HUDEP-2 (cell line): ENCODE data around the gene SMARCA1.
A peak's percentile ranks its signal among the peaks of the same experiment; 100 is the strongest.

Experiments used
- DNase-seq, 76 experiments: peaks; one replicate each; lab custom pipeline; 2025; ENCODE audit not compliant: unreplicated experiment in 76 of 76; lab: John Stamatoyannopoulos, UW

The SMARCA1 gene

DNA sequence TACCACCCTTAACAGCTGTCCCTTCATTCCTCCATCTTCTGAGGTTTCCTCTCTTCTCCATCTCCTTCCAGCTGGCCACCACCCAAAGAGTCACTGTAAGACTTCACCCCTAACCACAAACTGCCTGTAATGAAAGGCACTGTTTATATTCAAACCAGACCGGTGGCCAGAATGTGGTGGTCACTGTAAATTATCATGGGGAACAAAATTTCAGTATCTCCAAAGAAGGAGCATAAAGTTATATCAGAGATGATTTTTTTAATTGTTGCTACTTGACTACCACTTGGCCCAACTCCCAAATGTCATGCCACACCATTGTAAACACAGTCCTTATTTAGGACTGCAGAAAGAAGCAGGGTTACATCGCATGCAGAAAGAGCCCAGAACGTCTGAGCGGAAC is 44.8 kb downstream of the SMARCA1 start:
- no peak for DNase-seq

GRCh38 chrX:129472116-129472515 is 51.2 kb downstream of the SMARCA1 start:
- no peak for DNase-seq

- no peak for DNase-seq
Measured at GRCh38 chrX:129462707-129463106, 60.6 kb downstream of the SMARCA1 start.

GRCh38 chrX:129461801-129462456 is 61.4 kb downstream of the SMARCA1 start:
- no peak for DNase-seq

DNA sequence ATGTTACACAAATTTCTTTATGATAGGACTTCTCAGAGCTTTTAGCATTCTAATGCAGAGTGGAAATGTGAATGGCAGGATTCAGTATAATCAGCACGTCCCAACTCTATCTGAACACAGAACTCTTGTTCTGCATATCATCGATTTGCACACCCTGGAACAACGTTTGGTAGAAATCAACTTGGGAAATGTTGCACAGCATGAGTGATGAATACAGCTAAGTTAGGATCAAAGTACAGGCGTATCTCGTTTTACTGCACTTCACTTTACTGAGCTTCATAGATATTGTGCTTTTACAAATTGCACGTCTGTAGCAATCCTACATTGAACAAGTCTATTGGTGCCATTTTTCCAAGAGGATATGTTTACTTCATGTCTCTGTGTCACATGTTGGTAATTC is 70.8 kb downstream of the SMARCA1 start:
- DNase-seq: no peak

DNA sequence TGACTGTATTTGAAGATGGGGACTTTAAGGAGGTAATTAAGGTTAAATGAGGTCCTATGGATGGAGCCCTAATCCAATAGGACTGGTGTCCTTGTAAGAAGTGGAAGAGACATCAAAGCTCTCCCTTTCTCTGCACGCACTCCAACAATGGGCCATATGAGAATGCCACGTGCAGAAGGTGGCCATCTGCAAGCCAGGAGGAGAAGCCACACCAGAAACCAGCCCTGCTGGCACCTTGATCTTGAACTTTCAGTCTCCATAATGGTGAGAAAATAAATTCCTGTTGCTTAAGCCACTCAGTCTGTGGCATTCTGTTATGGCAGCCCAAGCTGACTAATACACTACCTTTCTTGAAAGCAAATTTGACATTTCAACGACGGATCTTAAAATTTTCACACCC is 73.2 kb downstream of the SMARCA1 start:
- DNase-seq: no peak

DNA sequence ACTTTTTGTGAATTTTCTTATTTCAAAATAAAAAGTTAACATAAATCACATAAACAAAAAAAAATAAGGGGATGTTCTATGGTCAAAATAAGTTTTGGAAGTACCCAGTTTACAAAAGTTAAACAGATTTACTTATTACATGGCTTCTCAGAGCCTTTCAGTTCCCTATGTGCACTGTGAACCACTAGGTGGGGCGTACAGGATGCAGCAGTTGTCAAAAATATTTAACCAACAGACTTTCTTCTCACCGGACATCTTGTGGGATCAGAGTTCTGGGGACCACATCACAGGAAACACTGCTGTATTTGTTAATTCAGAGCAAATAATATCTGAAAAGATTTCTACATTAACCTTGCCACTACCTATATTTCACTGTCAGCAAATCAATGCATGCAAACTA is 74.1 kb downstream of the SMARCA1 start:
- no peak for DNase-seq

- DNase-seq: no peak
Measured at GRCh38 chrX:129445436-129445835, 77.9 kb downstream of the SMARCA1 start.

- no peak for DNase-seq
Measured at GRCh38 chrX:129433945-129434344, 89.3 kb downstream of the SMARCA1 start.

- DNase-seq: no peak
Measured at GRCh38 chrX:129433461-129433860, 89.8 kb downstream of the SMARCA1 start.

DNA sequence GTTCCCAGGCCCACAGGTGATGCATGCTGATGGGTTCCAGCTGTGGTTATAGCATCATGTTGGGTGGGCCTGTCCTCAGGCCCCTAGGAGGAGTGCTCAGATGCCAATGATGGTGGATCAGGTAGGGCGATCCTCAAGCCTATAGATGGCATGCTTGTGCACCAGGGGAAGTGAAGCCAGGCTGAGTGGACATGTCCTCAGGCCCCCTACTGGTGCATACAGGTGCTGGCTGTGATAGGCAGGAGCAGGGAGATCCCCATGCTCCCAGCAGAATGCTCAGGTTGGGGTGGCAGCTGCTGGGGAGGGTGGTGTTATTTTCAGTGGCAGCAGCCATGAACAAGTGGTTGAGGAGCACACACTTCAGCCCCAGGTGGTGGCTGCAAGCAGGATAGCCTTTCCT is 96.0 kb downstream of the SMARCA1 start:
- peak in 3 of 76 experiments; percentile 0 for DNase-seq

DNA sequence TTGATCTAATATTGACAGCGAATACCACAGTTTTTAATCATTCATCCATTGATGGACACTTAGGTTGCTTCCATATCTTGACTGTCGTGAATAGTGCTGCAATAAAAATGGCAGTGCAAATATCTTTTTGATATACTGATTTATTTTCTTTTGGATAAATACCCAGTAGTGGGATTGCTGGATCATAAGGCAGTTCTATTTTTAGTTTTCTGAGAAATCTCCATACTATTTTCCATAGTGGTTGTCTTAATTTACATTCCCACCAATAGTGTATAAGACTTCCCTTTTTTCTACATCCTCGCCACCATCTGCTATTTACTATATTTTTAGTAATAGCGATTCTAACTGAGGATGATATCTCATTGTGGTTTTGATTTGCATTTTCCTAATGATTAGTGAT is 100.1 kb downstream of the SMARCA1 start:
- no peak for DNase-seq

DNA sequence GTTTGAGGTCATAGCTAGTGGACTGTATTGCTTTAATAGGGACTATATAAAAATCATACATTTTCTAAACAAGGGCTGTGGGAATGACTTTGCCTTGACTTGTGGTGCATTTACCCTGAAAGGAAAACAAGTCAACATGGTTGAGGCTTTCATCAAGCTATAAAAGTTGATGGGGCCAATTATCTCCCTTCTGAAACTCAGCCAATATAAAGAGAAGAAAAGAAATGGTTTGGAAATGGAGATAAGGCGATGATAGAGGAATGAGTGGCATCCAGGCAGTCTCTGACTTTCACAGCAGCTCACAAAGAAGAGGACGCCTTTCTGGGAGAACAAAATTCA is 118.7 kb downstream of the SMARCA1 start:
- no peak for DNase-seq

GRCh38 chrX:129403974-129404669 is 119.2 kb downstream of the SMARCA1 start:
- DNase-seq: no peak
